Activated effector memory CD4-positive, alpha-beta T cell treated with anti-CD3 and anti-CD28 coated beads, Interleukin-2, amount 50 U/mL, for 16 hours (primary cell): Measurements from ENCODE around the gene KCNH1.

ENCODE experiments used
- DNase-seq: peaks from one replicate; pipeline ENCODE4 v3.0.0-alpha.2; 2020

Gene KCNH1

DNA sequence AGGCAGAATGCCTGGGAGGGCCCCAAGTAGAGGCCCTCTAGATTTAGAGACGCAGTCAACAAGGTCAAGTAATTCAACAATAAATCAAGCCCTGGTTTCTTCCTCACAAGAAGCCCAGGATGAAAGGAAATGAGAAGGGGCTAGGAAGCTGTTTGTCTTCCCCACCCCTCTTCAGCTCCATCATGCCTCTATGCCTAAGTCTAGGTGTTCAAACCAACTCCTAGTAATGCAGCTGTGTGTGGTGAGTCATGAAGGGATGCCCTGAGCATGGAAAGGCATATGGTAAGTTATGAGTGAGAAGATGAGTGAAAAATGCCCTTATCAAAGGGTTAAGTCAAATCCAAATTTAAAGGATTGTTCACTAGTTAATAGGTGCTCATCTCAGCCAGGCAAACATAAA is 339.5 kb downstream of the KCNH1 start:
- no peak for DNase-seq

DNA sequence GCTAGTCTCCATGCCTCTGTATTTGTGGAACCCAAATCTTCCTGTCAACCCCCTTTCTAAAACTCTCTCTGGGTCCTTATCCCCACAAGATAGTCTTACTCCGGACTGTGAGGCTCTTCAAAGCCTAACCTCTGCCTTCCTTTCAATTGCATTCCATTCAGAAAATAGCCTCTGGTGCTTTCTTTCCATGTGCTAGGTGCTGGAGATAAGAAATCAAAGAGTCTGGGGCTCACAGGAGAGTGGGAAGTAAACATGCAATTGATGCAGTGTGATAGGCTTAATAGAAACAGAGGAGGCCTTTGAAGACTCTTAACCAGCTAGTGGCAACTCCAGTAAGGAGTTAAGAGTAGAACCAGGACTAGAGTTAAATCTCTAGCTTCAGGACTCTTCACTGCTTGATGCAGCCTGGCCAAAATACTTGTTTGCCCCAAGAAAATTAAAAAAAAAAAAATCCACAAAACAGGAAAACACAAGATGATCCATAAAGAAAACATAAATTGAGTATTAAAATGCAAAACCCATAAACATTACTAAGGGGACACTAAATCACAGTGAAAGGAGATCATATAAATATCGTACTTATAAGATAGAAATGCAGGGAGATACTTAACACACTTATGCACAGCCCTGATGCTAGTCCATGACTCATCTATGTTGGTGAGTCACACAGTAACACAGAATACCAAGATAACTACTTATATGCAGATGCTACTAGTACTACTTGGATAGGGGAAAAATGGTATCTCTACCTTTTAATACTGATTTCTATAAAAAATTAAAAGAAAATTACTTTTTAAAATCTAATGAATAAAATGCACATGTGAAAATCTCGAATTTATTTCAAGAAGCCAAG is 341.5 kb downstream of the KCNH1 start:
- DNase-seq, result no peak

DNA sequence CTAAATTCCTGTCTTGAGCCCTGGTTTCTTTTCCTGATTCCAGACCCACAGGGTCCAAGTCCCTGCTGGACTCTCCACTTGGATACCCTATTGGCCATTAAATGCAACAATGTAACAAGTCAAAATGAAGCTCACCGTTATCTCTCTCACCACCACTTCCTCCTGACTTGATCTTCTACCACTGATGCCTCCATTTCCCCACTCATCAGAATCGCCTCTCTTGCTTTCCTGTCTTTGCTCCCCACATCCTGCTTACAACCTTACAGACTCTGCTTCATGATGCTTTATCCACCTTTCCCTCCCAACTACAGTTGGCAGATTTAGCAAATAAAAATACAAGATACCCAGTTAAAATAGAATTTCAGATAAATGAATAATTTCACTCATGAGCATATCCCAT is 343.8 kb downstream of the KCNH1 start:
- DNase-seq, result no peak

DNA sequence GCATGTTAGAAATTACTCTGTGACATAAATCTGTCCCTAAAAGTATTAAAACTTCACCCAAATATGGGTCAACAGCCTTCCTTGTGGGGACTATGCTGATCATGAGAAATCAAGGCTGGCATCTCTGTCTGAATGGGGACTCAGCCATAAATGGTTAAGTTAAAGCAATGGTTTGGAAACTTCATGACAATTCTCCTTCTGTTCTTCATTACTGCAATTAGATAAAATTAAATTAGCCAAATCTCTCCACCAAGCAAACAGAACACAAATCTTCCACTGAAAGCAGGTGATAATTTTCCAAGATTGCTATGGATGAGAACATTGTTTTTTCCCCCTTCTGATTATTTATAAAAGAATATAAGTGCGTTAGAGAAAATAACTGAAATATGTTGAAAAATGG is 346.1 kb downstream of the KCNH1 start:
- no peak for DNase-seq

DNA sequence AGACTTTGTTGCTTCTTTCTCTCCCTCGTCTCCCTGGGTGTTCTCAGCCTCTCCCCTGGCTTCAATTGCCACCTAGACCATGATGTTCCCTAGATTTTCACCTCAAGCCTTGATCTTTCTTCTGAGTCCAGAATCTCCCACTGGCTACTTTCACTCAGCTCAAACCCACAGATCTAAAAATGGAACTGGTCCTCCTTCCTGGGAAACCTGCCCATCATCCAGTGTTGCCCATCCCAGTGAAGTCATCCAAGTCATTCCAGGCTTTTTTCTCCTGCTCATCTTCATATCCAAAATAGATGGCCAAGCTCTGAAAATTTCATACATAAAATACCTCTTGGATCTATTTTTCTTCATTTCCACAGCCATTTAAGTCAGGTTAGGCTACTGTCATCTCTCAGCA is 347.4 kb downstream of the KCNH1 start:
- no peak for DNase-seq

DNA sequence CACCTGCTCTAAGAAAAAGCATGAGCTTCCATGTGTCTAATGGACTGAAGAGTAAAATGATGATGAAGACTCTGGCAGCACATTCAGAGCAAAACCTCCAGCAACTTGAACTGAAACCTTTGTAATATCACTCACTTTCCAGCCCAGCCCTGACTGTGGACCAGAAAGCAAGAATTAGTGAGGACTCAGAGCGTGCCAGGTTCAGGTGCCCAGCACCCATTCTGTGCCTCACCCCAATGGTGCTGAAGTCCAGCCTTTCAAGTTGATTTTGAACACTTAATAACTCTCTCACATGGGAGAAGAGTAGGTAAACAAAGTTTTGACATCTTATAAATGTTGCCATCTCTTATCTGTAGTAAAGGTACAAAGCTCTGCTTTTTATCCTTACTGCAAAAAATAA is 350.0 kb downstream of the KCNH1 start:
- DNase-seq, result no peak

DNA sequence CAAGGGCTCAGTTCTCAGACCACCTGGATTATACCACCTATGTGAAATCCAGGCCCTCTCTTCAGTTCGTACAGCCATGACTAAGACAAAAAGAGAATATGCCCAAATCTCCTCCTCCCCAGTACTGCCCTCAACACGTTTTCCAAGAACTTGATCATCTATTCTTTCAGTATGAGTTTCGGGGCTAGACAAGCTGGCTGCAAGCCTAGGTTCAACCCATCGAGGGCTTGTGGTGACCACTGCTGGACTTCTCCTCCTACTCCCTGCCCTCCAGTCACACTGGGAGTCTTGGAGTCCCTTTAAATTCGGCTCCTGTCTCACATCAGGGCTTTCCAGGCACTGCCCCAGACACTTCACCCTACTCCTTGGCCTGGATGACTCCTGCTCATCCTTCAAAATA is 352.3 kb downstream of the KCNH1 start:
- DNase-seq, result no peak

DNA sequence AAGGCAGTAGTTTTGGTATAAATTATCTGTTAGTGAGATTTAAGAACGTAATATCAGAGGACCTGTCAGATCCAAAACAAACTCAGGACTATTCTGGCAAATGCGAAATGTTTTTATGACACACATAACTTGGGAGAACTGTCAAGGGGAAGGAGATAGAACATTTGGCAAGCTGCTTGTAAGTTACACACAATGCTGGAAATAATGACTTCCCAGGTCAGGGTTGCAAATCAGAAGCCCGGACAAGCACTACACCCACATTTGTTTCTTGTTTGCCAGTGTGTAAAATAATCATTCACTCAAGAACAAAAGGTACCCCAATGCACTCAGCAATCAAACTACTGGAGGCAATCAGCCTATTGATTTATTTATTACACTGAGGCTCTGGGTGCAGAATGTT is 354.7 kb downstream of the KCNH1 start:
- no peak for DNase-seq

DNA sequence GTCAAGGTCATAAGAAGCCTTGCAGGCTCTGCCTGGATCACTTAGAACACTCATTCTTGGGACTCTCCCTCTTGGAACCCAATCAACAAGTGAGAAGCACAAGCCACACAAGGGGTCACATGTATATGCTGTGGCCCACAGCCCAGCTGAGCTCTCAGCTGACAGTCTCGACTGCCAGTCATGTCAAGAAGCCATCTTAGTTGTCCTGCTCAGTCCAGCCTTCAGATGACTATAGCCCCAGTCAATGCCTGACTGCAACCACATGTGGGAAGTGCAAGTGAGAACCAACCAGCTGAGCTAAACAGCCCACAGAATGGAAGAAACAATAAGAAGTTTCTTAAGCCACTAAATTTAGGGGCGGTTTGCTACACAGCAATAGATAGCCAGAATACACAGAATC is 356.0 kb downstream of the KCNH1 start:
- no peak for DNase-seq

DNA sequence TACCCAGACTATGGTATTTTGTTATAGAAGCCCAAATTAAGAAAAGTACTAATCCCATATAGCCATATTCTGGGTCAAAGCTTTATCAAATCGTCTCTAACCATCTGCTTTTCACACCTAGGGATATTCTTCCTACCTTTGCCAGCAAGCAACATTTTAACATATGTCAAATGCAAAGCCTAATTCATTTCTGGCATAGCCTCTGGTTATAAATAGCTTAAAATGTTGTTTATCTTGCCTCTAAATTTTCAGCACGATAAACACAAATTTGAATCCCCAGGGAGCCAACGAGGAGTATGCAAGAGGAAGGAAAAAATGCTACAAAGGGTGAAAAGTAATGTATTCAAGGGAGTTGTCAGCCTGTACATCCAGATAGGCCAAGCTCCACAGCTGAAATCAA is 357.2 kb downstream of the KCNH1 start:
- no peak for DNase-seq

DNA sequence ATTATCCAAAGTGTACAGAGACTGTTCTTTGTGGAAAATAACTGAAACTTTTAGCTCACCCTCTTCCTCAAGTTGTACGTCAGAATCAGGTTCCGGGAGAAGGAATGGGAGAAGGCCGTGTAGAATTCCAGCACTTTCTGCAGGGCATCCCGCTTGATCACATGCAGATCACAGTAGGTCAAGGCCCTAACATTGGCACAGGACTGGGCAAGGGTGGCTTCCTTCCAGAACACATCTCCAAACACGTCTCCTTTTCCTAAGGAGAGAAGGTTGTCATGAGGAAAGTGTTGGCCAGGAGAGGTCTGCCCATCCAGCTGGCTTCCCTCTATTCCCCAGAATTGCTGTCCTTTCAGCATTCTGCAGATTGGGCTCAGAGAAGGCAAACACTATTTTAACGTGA is 358.7 kb downstream of the KCNH1 start:
- DNase-seq, result no peak

DNA sequence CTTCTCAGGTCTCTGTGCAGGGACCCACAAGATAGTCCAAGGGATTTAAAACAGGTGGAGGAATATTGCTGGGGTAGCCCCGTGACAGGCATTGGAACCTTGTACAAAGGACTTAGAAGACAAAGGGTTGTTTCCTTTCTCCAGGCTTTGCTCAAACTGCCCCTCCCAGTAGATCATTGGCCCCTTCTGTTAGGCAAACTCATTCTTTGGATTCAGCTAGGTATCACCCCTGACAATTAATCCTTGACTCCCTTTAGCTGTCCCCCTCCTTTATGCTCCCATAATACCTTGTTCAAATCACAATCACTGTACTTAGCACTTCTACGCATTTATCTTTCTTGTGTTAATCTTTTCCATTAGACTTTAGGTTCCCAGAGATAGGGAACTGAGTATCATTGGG is 360.5 kb downstream of the KCNH1 start:
- DNase-seq, result no peak

DNA sequence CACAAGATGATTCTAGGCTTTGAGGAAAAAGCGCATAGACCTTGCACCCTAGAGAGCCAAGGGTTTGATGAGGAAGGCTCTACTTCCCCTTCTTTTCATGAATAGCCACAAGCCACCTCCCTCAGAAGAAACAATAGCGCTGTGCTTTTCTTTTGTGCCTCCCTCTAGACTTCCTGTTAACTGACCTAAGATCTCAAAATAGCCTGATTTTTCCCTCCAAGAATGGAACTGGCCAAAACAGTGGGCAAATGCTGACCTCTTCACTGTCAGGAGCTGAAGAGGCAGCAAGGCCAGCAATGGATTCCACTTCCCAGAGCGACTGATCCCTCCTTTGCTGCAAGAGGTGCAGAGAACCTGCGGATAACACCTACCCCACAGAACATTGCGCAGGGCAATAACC is 362.8 kb downstream of the KCNH1 start:
- no peak for DNase-seq

DNA sequence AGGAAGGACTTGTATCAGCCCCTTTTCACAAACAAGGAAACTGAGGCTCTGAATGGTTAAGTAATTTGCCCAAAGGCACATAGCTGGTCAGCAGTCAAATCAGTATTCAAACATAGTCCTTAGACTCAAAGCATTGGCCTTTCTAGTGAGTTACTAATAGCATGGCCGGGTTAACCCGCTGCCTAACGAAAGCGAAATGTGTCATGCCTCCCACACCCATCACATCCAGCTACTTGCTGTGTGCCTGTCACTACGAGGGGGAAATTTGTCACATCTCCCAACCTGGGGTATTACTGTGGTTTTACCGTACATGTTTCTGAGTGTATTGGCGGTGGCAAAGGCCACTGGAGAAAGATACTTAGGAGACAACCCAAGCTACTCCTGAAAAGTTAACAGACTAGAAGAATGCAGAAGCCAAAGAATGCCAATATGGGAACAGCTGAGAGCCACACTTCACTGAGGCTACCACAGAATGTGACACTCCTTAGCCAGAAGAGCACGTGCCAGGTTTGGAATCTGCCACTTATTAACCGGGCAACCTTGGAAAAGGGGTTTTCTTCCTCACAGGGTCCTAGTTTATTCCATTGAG is 363.5 kb downstream of the KCNH1 start:
- no peak for DNase-seq

DNA sequence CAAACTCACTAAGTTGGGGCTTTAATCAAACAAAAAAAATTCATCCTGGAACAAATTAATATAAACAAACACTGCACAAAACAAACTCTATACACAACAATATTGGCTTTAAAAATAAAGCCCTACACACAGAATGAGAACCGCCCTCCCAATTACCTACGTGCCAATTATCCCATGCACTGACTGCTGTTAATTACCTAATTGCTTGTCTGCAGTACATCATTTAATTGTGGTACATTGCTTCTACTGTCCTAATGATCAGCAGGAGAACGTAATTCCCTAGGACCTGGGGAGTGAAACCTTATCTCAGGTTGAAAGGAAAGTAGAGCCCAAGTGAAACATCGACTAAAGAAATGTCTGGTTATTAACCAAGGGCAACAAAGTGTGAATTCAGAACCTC is 364.5 kb downstream of the KCNH1 start:
- DNase-seq, result no peak

DNA sequence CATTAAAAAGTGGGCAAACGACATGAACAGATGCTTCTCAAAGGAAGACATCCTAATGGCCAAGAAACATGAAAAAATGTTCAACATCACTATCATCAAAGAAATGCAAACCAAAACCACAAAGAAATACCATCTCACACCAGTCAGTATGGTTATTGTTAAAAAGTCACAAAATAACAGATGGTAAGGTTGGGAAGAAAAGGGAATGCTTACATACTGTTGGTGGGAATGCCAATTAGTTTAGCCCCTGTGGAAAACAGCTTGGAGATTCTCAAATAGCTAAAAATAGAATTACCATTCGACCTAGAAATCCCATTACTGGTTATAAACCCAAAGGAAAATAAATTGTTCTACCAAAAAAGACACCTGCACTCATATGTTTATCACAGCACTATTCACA is 369.4 kb downstream of the KCNH1 start:
- DNase-seq, result no peak

DNA sequence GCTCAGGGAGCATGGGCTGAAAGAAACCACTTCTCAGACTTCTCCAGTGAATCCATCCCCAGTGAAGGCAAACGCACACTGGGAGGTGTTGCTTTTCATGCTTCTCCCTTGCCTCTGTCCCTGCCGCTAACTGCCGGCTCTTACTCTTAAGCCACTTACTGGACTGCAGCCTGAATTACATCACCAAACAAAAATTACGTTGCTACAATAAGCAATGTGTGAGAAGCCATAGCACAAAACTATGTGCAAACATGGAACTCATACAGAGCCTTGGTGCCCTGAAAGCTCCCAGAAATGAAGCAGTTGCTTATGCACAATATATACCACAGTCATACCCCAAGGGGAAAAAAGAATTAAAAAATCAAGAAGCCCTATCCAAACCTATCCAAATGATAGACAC is 375.2 kb downstream of the KCNH1 start:
- no peak for DNase-seq

DNA sequence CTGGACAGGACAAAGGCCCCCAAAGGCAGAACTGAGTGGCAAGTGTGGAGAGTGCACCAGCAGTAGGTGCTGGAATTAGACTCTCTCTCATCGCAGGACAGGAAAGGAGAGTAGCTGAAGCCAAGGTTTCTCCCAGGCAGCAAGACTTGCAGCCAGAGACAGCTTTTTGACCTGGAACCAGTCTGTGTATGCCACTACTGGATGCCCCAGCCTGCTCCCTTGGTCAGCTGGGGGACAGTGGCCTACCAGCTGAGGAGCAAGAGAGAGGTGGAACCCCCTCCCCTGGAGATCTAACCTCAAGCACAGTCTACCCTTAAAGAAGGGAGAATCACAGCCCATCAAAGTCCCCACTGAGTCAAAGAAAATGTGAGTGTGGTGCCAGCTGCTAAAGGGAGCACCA is 375.7 kb downstream of the KCNH1 start:
- no peak for DNase-seq

DNA sequence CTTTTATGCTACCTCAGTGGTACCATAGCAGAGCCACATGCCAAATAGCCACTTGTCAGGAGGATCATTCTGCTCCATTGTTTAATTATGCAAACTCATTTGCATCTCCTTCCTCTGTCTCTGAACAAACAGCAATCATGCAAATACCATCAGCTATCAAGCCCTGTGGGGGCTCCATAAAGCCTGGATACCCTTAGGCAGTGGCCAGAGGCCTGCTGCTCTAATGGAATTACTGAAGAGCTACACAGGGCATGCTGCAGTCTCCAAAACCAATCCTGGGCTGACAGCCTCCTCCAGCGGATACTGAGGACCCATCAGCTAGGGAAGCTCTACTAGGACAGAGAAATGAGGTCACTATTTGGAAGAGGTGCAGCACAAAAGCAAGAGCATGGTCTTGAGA is 376.3 kb downstream of the KCNH1 start:
- DNase-seq, result no peak

DNA sequence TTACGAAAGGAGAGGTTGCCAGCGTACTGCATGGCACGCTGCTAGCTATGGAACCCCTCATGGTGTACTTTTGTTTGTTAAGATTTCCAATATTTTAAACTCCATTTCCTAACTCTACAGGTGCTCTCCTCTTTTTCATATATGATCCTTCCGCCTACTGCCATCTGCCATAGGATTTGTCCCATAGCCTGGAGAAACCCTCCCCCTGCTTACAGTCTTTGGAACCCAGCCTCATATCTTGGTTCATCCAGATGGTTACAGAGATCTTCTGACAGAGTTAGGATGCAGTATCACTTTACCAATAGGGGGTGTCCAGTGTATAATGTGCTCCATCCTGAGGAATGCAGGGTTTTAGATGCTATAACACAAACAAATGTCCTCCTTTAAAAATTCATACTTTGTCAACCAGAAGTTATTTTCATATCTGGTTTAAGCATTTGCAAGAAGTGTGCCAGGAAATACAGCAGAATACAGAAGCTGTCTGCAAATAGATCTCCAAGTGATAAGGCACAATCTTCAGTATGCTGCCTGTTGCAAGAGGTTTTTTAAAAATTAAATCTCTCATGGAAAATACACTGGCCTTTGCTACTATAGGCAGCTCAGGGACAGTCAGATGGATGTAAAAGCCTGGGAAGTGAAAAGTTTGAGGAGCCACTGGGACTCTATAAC is 377.8 kb downstream of the KCNH1 start:
- DNase-seq, result no peak

DNA sequence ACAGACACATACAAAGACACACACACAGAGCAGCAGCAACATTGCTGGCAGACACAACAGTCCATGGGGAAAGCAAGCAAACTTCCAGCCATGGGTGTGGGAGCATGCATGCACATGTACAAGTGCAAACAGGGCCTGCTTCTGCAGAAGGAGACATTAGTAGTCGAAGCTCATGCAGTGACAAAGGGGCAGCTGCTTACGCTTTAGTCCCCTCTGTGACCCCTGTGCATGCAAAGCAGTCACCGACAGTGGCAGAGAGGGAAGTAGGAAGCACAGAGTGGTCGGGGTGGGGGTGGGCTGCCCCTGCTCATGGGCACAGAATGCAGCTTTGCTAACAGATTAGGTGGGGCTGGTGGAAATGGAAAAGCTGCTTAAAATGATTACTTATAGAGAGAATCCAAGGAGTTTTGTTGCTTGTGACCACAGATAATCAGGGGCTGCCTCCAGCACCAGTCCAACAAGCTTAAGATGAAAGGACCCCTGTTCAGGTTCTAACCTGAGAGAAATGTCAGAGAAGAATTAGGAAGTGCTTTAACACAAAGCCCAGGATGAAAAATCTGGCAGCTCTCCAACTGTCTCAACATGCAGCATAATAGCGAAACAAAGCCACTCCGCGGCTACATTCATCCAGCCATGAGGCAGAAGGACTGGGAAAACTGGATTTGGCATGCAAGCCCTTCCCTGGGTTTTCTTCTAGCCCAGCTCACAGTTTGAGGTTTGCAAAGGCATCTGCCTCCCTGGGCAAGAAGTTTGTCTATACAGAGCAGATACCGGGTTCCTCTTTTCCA is 378.9 kb downstream of the KCNH1 start:
- DNase-seq, result no peak

DNA sequence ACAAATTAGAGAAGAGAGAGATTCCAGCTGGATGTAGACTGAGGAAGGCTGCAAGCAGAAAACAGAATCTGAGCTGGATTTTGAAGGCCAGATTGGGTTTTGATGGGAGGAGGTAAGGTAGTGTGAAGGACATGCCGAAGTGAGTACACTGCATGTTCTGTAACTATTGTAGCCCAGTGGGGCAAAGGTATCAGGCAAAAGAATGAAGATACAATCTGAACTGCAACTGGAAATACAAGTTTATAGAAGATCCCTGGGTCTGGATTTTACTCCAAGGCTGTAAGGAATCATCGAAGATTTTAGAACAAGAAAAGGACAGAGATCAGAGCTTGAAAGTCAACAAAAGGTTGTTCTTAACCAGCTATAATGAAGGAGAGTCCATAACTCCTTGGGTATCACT is 382.0 kb downstream of the KCNH1 start:
- DNase-seq, result no peak

DNA sequence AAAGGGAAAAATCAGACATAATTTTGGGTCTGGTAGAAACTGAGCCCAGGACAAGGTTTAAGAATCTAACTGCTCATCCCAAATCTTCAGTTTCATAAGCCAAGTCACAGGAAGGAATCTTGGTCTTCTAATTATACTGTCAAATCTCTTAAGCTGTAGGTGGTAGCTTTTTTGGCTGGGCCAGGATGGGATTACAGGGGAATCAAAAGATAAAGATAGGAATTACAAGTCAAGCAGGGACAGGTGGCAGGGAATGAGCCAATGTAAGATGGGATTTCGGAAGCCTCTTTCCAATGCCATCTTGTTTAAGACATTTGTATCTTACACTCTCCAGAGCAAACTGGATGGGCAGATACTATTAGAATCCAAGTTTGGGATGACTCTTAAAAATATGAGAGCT is 383.5 kb downstream of the KCNH1 start:
- DNase-seq, result no peak

DNA sequence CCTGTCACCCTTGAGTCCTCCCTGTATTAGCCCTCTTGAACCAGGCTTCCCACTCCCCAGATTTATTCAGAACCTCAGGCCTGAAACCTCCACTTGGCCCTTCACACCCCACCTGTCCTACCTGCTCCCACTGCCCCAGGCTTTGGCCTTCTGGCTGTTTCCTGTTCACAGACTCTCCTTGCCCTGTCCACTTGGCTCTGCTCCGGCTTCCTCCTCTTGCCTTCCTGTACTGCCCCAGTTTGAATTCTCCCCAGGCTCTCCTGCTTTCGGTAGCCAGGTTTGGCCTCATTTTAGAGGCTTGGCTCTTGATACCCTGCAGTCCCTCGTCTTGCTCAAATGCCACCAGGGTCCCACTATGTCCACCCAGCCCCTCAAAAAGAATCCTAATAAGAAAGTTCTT is 385.2 kb downstream of the KCNH1 start:
- no peak for DNase-seq
